ENCODE measurements around the gene IFNL3.

IFNL3 gene

DNA sequence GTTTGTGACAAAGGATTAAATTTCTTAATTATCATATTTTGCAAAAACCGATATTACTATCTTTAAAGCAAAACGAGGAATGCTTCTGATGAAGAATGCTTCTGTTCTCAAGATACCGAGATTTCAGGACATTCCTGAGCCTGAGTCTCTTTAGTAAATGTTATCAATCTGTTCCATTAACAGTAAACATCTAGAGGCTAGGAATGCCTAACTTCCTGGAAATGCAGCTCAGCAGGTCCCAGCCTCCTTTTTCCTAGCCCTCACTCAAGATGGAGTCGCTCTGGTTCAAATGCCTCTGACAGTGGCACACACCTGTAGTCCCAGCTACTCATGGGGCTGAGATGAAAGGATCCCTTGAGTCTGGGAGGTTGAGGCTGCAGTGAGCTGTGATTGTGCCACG lies 6.3 kb upstream of the IFNL3 start:
- TF ChIP-seq FOXP2 (optimal IDR thresholded peaks at IDR 0.05; ENCODE audit: borderline replicate concordance, extremely low read depth, extremely low read length, insufficient read depth) (no peak), SIN3A (IDR thresholded peaks at IDR 0.05; ENCODE audit: borderline replicate concordance, insufficient read depth, low read length) (no peak), POLR2AphosphoS5 (IDR thresholded peaks at IDR 0.05; ENCODE audit: low read depth, low read length) (no peak), REST (IDR thresholded peaks at IDR 0.05; ENCODE audit: insufficient read depth in 1 of 2, low read depth in 2 of 2, low read length in 2 of 2) (no peak), TAF1 (IDR thresholded peaks at IDR 0.05; ENCODE audit: borderline replicate concordance, insufficient read depth, low read length) (no peak)

DNA sequence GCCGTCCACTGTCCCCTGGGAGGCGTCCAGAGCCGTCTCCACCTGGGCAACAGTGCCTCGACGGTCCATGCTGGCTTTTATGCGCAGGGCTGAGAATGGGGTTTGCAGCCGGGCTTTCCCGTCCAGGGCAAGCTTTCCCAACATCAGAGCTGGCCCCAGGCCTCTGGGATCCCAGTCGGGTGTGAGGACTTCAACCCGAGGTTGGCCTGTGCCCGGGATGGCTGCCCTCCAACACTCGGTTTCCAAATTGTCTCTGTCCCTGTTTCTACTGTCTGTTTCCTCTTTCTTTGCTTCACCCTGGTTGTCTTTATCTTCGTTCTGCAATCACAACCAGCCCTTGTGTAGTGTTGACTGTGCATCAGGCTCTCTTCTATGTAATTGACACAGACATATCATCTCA lies 4.0 kb upstream of the IFNL3 start, which contains the start of gene IFNL4:
TSS of gene IFNL4 (minus strand) at position 51 of the 400 bp plus-strand sequence.
- TF ChIP-seq REST (IDR thresholded peaks at IDR 0.05; ENCODE audit: insufficient read depth in 1 of 2, low read depth in 2 of 2, low read length in 2 of 2) (no peak), SIN3A (IDR thresholded peaks at IDR 0.05; ENCODE audit: borderline replicate concordance, insufficient read depth, low read length) (no peak), POLR2AphosphoS5 (IDR thresholded peaks at IDR 0.05; ENCODE audit: low read depth, low read length) (no peak), FOXP2 (optimal IDR thresholded peaks at IDR 0.05; ENCODE audit: borderline replicate concordance, extremely low read depth, extremely low read length, insufficient read depth) (no peak), TAF1 (IDR thresholded peaks at IDR 0.05; ENCODE audit: borderline replicate concordance, insufficient read depth, low read length) (no peak)

- TF ChIP-seq TAF1 (IDR thresholded peaks at IDR 0.05; ENCODE audit: borderline replicate concordance, insufficient read depth, low read length) (no peak), REST (IDR thresholded peaks at IDR 0.05; ENCODE audit: insufficient read depth in 1 of 2, low read depth in 2 of 2, low read length in 2 of 2) (no peak), FOXP2 (optimal IDR thresholded peaks at IDR 0.05; ENCODE audit: borderline replicate concordance, extremely low read depth, extremely low read length, insufficient read depth) (no peak), POLR2AphosphoS5 (IDR thresholded peaks at IDR 0.05; ENCODE audit: low read depth, low read length) (no peak), SIN3A (IDR thresholded peaks at IDR 0.05; ENCODE audit: borderline replicate concordance, insufficient read depth, low read length) (no peak)
Measured at GRCh38 chr19:39247701-39248664, 3.2 kb upstream of the IFNL3 start.

- TF ChIP-seq FOXP2 (optimal IDR thresholded peaks at IDR 0.05; ENCODE audit: borderline replicate concordance, extremely low read depth, extremely low read length, insufficient read depth) (no peak), POLR2AphosphoS5 (IDR thresholded peaks at IDR 0.05; ENCODE audit: low read depth, low read length) (no peak), REST (IDR thresholded peaks at IDR 0.05; ENCODE audit: insufficient read depth in 1 of 2, low read depth in 2 of 2, low read length in 2 of 2) (no peak), SIN3A (IDR thresholded peaks at IDR 0.05; ENCODE audit: borderline replicate concordance, insufficient read depth, low read length) (no peak), TAF1 (IDR thresholded peaks at IDR 0.05; ENCODE audit: borderline replicate concordance, insufficient read depth, low read length) (no peak)
Measured at GRCh38 chr19:39246951-39247669, 2.3 kb upstream of the IFNL3 start.

Data from PFSK-1 (cell line).